Measurements from ENCODE around the gene C5.

DNA sequence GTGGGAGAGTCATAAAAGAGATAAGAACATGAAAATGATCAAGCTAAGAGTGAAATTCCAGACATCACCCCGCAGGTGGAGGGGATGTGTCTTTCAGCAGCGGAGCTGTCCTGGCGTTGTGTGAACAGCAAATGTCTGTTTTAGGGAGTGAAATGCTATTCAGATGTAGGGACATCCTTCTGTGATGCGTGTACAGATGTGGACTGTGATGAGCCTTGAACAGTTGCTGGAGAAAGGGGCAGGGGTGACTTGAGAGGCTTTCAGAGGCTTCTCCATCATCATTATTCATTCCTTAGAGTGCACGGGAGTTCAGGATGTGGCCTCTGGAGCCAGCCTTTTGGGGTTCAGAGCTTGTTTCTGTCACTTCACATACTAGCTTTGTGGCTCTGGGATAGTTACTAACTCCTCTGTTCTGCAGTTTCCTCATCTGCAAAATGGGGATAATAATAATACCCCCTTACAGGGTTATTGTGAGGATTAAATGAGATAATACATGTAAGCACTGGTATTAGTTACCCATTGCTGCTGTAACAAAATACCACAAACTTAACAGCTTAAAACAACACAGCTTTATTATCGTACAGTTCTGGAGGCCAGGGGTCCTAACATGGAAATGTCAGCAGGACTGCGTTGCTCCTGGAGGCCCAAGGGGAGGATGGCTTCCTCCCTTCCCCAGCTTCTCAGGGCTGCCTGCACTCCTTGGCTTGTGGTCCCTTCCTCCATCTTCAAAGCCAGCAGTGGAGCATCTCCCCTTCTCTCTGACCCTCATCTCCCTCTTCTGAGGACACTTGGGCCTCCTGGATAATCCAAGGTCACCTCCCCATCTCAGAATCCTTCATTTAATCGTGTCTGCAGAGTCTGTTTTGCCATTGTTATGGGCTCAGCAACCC lies 132.8 kb downstream of the C5 start:
- TF ChIP-seq, protein P1, sequence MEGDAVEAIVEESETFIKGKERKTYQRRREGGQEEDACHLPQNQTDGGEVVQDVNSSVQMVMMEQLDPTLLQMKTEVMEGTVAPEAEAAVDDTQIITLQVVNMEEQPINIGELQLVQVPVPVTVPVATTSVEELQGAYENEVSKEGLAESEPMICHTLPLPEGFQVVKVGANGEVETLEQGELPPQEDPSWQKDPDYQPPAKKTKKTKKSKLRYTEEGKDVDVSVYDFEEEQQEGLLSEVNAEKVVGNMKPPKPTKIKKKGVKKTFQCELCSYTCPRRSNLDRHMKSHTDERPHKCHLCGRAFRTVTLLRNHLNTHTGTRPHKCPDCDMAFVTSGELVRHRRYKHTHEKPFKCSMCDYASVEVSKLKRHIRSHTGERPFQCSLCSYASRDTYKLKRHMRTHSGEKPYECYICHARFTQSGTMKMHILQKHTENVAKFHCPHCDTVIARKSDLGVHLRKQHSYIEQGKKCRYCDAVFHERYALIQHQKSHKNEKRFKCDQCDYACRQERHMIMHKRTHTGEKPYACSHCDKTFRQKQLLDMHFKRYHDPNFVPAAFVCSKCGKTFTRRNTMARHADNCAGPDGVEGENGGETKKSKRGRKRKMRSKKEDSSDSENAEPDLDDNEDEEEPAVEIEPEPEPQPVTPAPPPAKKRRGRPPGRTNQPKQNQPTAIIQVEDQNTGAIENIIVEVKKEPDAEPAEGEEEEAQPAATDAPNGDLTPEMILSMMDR (conservative IDR thresholded peaks at IDR 0.05; ENCODE audit: low read length) = no peak
- no peak for TF ChIP-seq EZH2phosphoT487 (IDR thresholded peaks at IDR 0.05; ENCODE audit: borderline replicate concordance, low read depth, low read length)
